ENCODE results near the gene CIDEC. TPM values are rescaled to one million over a fixed set of nuclear protein-coding genes. Genes with fewer than 3 reads are reported as not detected.

CIDEC gene
- total and polyA plus RNA-seq, 7 donors, result 1.6 to 120 (median 30.6) TPM

DNA sequence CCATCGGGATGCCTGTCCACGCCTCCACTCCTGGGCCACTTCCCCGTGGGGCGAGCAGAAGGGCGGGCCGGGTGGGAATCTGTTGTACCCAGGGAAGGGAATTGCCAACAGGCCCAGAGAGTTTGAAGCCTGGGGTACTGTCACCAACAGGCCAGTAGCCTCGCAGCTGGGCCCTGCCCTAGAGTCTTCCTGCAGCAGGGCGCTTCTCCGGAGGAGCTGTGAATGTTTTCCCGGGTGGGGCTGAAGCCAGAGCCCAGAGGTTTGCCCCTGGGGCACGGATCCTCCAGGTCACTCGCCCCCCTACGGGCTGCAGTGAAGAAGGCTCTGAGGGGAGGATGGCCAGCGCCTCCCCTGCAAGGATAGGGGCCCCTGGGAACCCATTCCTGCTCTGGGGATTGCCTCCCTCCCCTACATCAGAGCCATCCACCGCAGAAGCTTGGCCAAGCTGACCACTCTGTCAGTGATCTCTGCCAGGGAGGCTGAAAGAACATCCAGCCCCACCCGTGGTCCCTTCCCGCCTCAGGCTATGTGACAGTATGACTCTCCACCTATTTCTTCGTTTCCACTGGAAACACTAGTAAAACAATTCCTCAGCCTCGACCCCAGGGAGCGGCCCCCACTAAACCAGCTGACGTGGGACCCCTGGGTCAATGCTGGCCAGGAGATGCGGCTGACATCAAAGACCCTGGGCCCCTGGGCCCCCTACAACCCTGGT is 16.8 kb downstream of the CIDEC start:
- peak; percentile 68 for DNase-seq
- Histone ChIP-seq H3K27ac (peak overlapping the region; percentile 82 to 93 (median 90)), H3K27me3 (no peaks in the 10 kb centered on the region), H3K9me3 (no peaks in the 10 kb centered on the region), H3K4me1 (peaks cover 0 to 54% (median 50%) of the 10 kb centered on the region in 4 donors), H3K4me3 (peak overlapping the region; percentile 10 to 39 (median 23)), H3K36me3 (no peaks in the 10 kb centered on the region)
- 54 to 74% methylated on average over 22 of the region's 22 CpGs for WGBS, 2 donors
- TF ChIP-seq POLR2A (IDR thresholded peaks at IDR 0.05), result no peak
- TF ChIP-seq, protein P1, sequence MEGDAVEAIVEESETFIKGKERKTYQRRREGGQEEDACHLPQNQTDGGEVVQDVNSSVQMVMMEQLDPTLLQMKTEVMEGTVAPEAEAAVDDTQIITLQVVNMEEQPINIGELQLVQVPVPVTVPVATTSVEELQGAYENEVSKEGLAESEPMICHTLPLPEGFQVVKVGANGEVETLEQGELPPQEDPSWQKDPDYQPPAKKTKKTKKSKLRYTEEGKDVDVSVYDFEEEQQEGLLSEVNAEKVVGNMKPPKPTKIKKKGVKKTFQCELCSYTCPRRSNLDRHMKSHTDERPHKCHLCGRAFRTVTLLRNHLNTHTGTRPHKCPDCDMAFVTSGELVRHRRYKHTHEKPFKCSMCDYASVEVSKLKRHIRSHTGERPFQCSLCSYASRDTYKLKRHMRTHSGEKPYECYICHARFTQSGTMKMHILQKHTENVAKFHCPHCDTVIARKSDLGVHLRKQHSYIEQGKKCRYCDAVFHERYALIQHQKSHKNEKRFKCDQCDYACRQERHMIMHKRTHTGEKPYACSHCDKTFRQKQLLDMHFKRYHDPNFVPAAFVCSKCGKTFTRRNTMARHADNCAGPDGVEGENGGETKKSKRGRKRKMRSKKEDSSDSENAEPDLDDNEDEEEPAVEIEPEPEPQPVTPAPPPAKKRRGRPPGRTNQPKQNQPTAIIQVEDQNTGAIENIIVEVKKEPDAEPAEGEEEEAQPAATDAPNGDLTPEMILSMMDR (IDR thresholded peaks at IDR 0.05), result no peak
- TF ChIP-seq POLR2AphosphoS5 (IDR thresholded peaks at IDR 0.05), result no peak
- TF ChIP-seq EP300 (IDR thresholded peaks at IDR 0.05), result no peak
- intact Hi-C loops (cut with DNase I), result loop anchor here (2.0 kb wide), 1 partner anchor 52 kb away; no protein-coding TSS in a partner anchor

DNA sequence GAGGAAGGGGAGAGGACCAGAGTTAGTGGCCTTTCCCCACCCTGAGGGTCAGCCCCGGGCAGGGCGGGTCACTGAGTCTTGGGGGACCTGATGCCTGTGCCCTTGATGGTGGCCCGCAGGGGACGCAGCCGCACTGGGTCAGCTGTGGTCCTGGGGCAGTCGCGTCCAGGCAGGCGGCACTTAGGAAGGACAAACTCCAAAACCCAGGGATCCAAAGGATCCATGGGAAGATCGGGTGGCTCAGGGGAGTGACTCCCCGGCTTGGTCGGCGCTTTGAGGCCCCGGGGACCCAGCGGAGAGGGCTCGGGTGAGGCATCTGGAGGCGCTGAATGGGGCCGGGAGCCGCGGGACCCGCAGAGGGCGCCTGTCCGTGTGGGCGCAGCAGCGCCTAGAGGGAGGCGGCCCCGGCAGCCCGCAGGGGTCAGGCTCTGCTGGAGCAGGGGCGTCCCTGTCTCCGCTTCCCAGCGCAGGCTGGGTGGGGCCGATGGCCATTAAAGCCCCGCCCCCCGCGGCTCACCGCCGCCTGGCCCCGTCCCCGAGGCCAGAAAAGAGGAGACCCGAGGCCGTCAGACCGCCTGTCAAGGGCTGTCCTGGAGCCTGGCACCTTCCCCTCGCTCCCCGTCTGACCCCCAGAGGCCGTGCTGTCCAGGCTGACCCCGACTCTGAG is 17.5 kb downstream of the CIDEC start:
- H3K27ac ChIP-seq, result peak overlapping the region; percentile 82 to 93 (median 90)
- intact Hi-C loops (cut with DNase I), result loop anchor here (2.0 kb wide), 1 partner anchor 52 kb away; no protein-coding TSS in a partner anchor
- TF ChIP-seq, protein P1 (IDR thresholded peaks at IDR 0.05), result peak in 2 of 4 experiments; percentile 19 to 55
- peak in 2 of 4 donors; percentile 40 to 48 for TF ChIP-seq POLR2AphosphoS5 (IDR thresholded peaks at IDR 0.05)
- peak in 1 of 4 donors; percentile 17 for TF ChIP-seq EP300 (IDR thresholded peaks at IDR 0.05)
- no peak for TF ChIP-seq POLR2A (IDR thresholded peaks at IDR 0.05)
- no peaks in the 10 kb centered on the region for H3K27me3 ChIP-seq
- H3K4me1 ChIP-seq, result peaks cover 0 to 53% (median 50%) of the 10 kb centered on the region in 4 donors
- DNase-seq, result peak; percentile 89
- H3K9me3 ChIP-seq, result no peaks in the 10 kb centered on the region
- peak overlapping the region; percentile 10 to 39 (median 23) for H3K4me3 ChIP-seq
- H3K36me3 ChIP-seq, result no peaks in the 10 kb centered on the region
- WGBS, 2 donors, result 6 to 16% methylated on average over 45 of the region's 45 CpGs

DNA sequence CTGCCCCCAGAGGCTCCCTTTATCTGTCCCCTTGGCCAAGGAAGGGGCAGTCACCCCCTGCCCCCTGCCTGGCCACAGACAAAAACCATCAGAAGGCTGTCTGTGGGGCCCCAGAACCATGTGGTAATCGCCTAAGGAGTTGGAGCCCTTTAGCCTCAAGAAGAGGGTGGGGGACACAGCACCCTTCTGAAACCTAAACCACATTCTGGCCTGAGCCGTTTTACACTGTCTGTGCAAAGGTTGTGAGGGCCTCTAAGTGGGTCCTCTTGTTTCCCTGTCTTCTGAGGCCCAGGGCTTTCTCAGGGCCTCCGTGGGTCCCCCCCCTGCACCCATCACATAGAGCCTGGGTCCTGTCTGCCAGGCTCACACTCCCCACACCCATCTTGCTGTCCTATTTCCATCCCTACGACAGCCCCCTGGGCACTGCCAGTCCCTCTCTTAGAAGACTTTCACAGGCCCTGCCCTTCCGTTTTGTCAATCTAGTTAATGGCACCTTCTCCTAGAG is 18.4 kb downstream of the CIDEC start:
- peak overlapping the region; percentile 82 to 93 (median 90) for H3K27ac ChIP-seq
- no peaks in the 10 kb centered on the region for H3K36me3 ChIP-seq
- 88 to 90% methylated on average over 5 of the region's 5 CpGs for WGBS, 2 donors
- no peaks in the 10 kb centered on the region for H3K9me3 ChIP-seq
- TF ChIP-seq POLR2A (IDR thresholded peaks at IDR 0.05) (no peak), POLR2AphosphoS5 (IDR thresholded peaks at IDR 0.05) (no peak), EP300 (IDR thresholded peaks at IDR 0.05) (no peak)
- TF ChIP-seq, protein P1 (IDR thresholded peaks at IDR 0.05), result no peak
- peaks cover 0 to 46% (median 44%) of the 10 kb centered on the region in 4 donors for H3K4me1 ChIP-seq
- intact Hi-C loops (cut with DNase I), result loop anchor here (2.0 kb wide), 1 partner anchor 53 kb away; no protein-coding TSS in a partner anchor
- no peaks in the 10 kb centered on the region for H3K27me3 ChIP-seq
- no peak overlapping the region for H3K4me3 ChIP-seq
- no peak for DNase-seq

DNA sequence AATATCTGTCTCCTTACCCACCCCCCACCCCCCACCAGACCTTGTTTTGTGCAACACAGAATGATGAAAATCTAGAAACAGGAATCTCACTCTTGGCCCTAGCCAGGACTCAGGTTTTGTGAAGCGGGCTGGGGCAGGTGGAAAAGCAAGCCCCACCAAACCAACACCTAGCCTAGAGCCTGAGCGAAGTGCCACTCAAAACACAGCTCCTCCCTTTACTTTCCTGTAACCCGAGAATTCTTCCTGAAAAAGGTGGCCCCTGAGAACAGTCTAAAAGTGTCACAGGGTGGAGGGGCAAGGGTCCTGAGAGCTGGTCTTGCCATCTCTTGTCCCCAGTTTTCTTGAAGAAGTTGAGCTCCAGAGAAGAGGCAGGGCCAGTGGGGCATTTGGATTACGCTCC is 18.9 kb downstream of the CIDEC start:
- Histone ChIP-seq H3K36me3 (no peaks in the 10 kb centered on the region), H3K4me1 (peaks cover 0 to 41% (median 40%) of the 10 kb centered on the region in 4 donors), H3K4me3 (no peak overlapping the region), H3K27ac (peak overlapping the region in 1 of 4 donors; percentile 93), H3K9me3 (no peaks in the 10 kb centered on the region), H3K27me3 (no peaks in the 10 kb centered on the region)
- no peak for TF ChIP-seq EP300 (IDR thresholded peaks at IDR 0.05)
- TF ChIP-seq, protein P1 (IDR thresholded peaks at IDR 0.05), result no peak
- TF ChIP-seq POLR2A (IDR thresholded peaks at IDR 0.05), result no peak
- no peak for TF ChIP-seq POLR2AphosphoS5 (IDR thresholded peaks at IDR 0.05)
- 90 to 92% methylated on average over 4 of the region's 4 CpGs for WGBS, 2 donors
- intact Hi-C loops (cut with DNase I), result no loop called here
- no peak for DNase-seq
